ENCODE measurements around the gene TEX38.

DNA sequence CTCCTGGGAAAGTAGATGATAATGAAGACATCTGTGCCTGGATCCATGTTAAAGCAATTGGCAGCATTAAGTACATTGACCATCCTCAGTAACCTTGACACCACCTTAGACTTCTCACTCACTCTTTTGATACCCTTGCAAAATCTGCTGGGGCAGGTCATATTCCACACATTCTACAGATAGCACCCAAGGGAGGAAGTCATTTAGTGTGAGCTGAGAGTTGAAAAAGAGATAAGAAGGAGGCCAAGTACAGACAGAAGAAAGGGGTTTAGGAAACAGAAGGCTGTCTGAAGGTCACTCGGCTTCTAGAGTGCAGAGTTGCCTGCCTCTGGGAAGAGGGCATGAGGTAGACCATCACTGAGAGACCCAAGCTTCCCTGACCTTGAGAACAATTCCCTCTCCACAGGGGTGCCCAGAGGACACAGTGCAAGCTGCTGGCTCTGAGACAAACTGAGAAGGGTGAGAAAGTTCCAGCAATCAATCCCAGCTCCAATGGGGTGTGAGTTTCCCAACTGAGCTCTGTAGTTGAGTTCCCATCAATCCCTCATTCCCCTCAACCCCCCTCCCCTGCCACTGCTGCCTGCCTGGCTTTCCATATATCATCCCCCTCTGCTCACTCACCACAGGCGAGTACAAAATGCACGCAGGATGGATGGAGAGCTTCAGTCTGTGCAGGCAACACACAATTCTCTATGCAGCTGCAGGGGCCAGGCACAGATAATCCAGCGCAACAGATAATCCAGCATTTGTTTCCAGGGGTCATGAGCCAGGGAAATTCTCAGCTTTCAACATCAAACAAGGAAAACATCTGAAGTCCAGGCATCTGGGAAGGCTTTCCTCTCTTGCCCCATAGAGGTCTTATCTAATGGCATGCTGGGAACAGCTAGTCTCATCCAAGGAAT lies 47.7 kb upstream of the TEX38 start:
- TF ChIP-seq, protein P1, sequence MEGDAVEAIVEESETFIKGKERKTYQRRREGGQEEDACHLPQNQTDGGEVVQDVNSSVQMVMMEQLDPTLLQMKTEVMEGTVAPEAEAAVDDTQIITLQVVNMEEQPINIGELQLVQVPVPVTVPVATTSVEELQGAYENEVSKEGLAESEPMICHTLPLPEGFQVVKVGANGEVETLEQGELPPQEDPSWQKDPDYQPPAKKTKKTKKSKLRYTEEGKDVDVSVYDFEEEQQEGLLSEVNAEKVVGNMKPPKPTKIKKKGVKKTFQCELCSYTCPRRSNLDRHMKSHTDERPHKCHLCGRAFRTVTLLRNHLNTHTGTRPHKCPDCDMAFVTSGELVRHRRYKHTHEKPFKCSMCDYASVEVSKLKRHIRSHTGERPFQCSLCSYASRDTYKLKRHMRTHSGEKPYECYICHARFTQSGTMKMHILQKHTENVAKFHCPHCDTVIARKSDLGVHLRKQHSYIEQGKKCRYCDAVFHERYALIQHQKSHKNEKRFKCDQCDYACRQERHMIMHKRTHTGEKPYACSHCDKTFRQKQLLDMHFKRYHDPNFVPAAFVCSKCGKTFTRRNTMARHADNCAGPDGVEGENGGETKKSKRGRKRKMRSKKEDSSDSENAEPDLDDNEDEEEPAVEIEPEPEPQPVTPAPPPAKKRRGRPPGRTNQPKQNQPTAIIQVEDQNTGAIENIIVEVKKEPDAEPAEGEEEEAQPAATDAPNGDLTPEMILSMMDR (IDR thresholded peaks at IDR 0.05), result no peak
- no peak for TF ChIP-seq POLR2AphosphoS5 (IDR thresholded peaks at IDR 0.05)
